ENCODE measurements around the gene SMYD1. TPM values are rescaled to one million over a fixed set of nuclear protein-coding genes. Genes with fewer than 3 reads are reported as not detected.

Gene SMYD1
- polyA plus RNA-seq, 3 donors: not detected

DNA sequence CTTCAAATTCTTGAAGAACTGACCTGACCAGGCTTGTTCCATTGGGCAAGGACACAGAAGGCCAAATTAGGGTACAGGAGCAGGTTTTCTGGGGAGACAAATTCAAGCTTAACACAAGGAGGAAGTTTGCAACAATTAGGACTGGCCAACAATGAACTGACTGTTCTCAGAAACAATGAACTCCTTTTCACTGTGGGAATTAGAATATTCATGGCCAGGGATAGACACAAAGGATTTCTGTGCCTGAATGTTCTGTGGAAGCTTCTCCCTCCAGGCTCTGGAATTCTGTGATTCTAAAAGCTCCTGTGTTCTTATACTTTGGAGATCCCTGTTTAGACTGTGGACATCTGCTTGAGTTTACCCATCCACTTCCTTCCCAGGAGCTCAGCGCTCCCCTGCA lies 15.2 kb downstream of the SMYD1 start:
- intact Hi-C loops (cut with micrococcal nuclease): no loop called here

DNA sequence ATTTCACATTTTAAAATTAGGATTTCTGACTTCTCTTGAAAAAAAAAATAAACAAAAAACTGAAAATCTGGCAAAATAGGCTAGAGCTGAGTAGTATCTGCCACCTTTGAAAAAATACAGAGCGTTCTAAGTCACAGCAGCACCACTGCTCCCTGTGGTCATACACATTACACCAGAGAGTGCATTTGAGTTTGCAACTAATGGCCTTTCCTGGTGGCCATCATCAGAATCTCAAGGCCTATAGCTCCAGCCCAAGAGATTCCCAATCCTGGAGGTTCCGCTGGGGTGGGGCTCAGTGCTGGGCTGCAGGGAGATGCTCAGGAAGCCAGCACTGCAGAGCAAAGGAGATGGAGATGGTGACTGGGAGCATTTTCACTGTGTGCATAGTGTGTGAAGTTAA lies 17.5 kb downstream of the SMYD1 start:
- no peaks in the 10 kb centered on the region for H3K27me3 ChIP-seq (ENCODE audit: control insufficient read depth in 2 of 2, insufficient read depth in 2 of 2, low read length in 2 of 2)
- Mint-ChIP-seq H3K4me3 (no peak overlapping the region), H3K9me3 (no peaks in the 10 kb centered on the region), H3K27ac (no peak overlapping the region), H3K36me3 (no peaks in the 10 kb centered on the region), H3K4me1 (no peaks in the 10 kb centered on the region), H3K27me3 (ENCODE audit: low read depth in 3 of 3) (peaks cover 1 to 3% (median 2%) of the 10 kb centered on the region in 3 donors)
- H3K27ac ChIP-seq (ENCODE audit: low read depth in 1 of 2, low read length in 2 of 2): no peak overlapping the region
- 86% methylated on average over 1 of the region's 2 CpGs for WGBS (ENCODE audit: insufficient coverage)
- no peaks in the 10 kb centered on the region for H4K20me1 ChIP-seq (ENCODE audit: insufficient read depth, low read length)
- H3K36me3 ChIP-seq (replicated peaks in 1 of 2; ENCODE audit: control insufficient read depth in 1 of 2, insufficient read depth in 2 of 2, low read length in 2 of 2): no peaks in the 10 kb centered on the region
- TF ChIP-seq CTCF (IDR thresholded peaks at IDR 0.05): no peak
- no peaks in the 10 kb centered on the region for H3K9me3 ChIP-seq (replicated peaks in 1 of 2; ENCODE audit: control insufficient read depth in 1 of 2, insufficient read depth in 1 of 2, low read length in 2 of 2)
- no peak overlapping the region for H3K4me2 ChIP-seq (replicated peaks; ENCODE audit: extremely low read depth, low read length, poor library complexity, severe bottlenecking)
- no peak overlapping the region for H3K4me3 ChIP-seq (replicated peaks in 1 of 3; ENCODE audit: low read depth in 2 of 3, low read length in 3 of 3)
- intact Hi-C loops (cut with micrococcal nuclease): no loop called here
- DNase-seq: no peak
- no peaks in the 10 kb centered on the region for H3K79me2 ChIP-seq (ENCODE audit: insufficient read depth, low read length)
- no peak overlapping the region for H2AFZ ChIP-seq (ENCODE audit: insufficient read depth, low read depth, low read length, poor library complexity, severe bottlenecking)
- no peak overlapping the region for H3K9ac ChIP-seq (ENCODE audit: insufficient read depth, low read length, poor library complexity, severe bottlenecking)
- H3K4me1 ChIP-seq (ENCODE audit: control insufficient read depth in 1 of 2, insufficient read depth in 2 of 2, low read length in 2 of 2): no peaks in the 10 kb centered on the region

More for the DNA sequence above, 15.2 kb downstream of the SMYD1 start:
- no peak overlapping the region for H3K4me3 Mint-ChIP-seq
- H3K4me1 Mint-ChIP-seq: no peaks in the 10 kb centered on the region
- no peaks in the 10 kb centered on the region for H3K36me3 ChIP-seq (replicated peaks in 1 of 2; ENCODE audit: control insufficient read depth in 1 of 2, insufficient read depth in 2 of 2, low read length in 2 of 2)
- no peaks in the 10 kb centered on the region for H4K20me1 ChIP-seq (ENCODE audit: insufficient read depth, low read length)
- no peak overlapping the region for H3K4me2 ChIP-seq (replicated peaks; ENCODE audit: extremely low read depth, low read length, poor library complexity, severe bottlenecking)
- H3K9me3 ChIP-seq (replicated peaks in 1 of 2; ENCODE audit: control insufficient read depth in 1 of 2, insufficient read depth in 1 of 2, low read length in 2 of 2): no peaks in the 10 kb centered on the region
- no peak overlapping the region for H3K4me3 ChIP-seq (replicated peaks in 1 of 3; ENCODE audit: low read depth in 2 of 3, low read length in 3 of 3)
- TF ChIP-seq CTCF (IDR thresholded peaks at IDR 0.05): no peak
- no peaks in the 10 kb centered on the region for H3K79me2 ChIP-seq (ENCODE audit: insufficient read depth, low read length)
- peaks cover 1 to 2% (median 1%) of the 10 kb centered on the region in 3 donors for H3K27me3 Mint-ChIP-seq (ENCODE audit: low read depth in 3 of 3)
- H3K36me3 Mint-ChIP-seq: no peaks in the 10 kb centered on the region
- no CpG with 5 or more reads among the region's 1 CpG for WGBS (ENCODE audit: insufficient coverage)
- H3K27ac Mint-ChIP-seq: no peak overlapping the region
- H3K4me1 ChIP-seq (ENCODE audit: control insufficient read depth in 1 of 2, insufficient read depth in 2 of 2, low read length in 2 of 2): no peaks in the 10 kb centered on the region
- no peak overlapping the region for H3K27ac ChIP-seq (ENCODE audit: low read depth in 1 of 2, low read length in 2 of 2)
- no peaks in the 10 kb centered on the region for H3K9me3 Mint-ChIP-seq
- no peaks in the 10 kb centered on the region for H3K27me3 ChIP-seq (ENCODE audit: control insufficient read depth in 2 of 2, insufficient read depth in 2 of 2, low read length in 2 of 2)
- H3K9ac ChIP-seq (ENCODE audit: insufficient read depth, low read length, poor library complexity, severe bottlenecking): no peak overlapping the region
- DNase-seq: no peak
- no peak overlapping the region for H2AFZ ChIP-seq (ENCODE audit: insufficient read depth, low read depth, low read length, poor library complexity, severe bottlenecking)

Data from CD14-positive monocyte (primary cell).